ENCODE measurements around the gene OXCT2.

- TF ChIP-seq REST (IDR thresholded peaks at IDR 0.05; ENCODE audit: insufficient replicate concordance, low read depth) (no peak), POLR2AphosphoS5 (IDR thresholded peaks at IDR 0.05; ENCODE audit: low read depth) (no peak), SPI1 (IDR thresholded peaks at IDR 0.05; ENCODE audit: borderline replicate concordance, low read depth) (no peak), GABPA (IDR thresholded peaks at IDR 0.05; ENCODE audit: low read depth) (no peak)
- TF ChIP-seq, protein P1, sequence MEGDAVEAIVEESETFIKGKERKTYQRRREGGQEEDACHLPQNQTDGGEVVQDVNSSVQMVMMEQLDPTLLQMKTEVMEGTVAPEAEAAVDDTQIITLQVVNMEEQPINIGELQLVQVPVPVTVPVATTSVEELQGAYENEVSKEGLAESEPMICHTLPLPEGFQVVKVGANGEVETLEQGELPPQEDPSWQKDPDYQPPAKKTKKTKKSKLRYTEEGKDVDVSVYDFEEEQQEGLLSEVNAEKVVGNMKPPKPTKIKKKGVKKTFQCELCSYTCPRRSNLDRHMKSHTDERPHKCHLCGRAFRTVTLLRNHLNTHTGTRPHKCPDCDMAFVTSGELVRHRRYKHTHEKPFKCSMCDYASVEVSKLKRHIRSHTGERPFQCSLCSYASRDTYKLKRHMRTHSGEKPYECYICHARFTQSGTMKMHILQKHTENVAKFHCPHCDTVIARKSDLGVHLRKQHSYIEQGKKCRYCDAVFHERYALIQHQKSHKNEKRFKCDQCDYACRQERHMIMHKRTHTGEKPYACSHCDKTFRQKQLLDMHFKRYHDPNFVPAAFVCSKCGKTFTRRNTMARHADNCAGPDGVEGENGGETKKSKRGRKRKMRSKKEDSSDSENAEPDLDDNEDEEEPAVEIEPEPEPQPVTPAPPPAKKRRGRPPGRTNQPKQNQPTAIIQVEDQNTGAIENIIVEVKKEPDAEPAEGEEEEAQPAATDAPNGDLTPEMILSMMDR (IDR thresholded peaks at IDR 0.05; ENCODE audit: insufficient read depth, low read length): no peak
Observed at GRCh38 chr1:39776886-39777285, 5.7 kb upstream of the OXCT2 start.

Data from HL-60 (cell line).